HG03064 (cell line): Measurements from ENCODE around the gene TIAM1.
"Not testable (repeated sequence)": the region's sequence is repeated elsewhere in the genome, so short reads cannot be mapped to it uniquely, and the experiment has no call there.

ENCODE experiments used
- ATAC-seq: cut with Tn5 transposase; IDR thresholded peaks from one replicate; pipeline ENCODE4 v1.9.1; 2021; ENCODE audit warnings: low read depth; ENCODE audit not compliant: unreplicated experiment

TIAM1 gene

GRCh38 chr21:31260790-31261189 lies 83.3 kb downstream of the TIAM1 start:
- no peak for ATAC-seq

GRCh38 chr21:31258073-31258472 lies 86.0 kb downstream of the TIAM1 start:
- no peak for ATAC-seq

GRCh38 chr21:31257265-31257664 lies 86.8 kb downstream of the TIAM1 start:
- ATAC-seq = no peak

- ATAC-seq = no peak
These were observed 88.2 kb downstream of the TIAM1 start for GRCh38 chr21:31255896-31256295.

- ATAC-seq = no peak
These were observed 89.0 kb downstream of the TIAM1 start for GRCh38 chr21:31255036-31255435.

- no peak for ATAC-seq
These were observed 89.9 kb downstream of the TIAM1 start for GRCh38 chr21:31254131-31254530.

GRCh38 chr21:31253684-31254083 lies 90.4 kb downstream of the TIAM1 start:
- ATAC-seq = no peak

- no peak for ATAC-seq
These were observed 91.5 kb downstream of the TIAM1 start for GRCh38 chr21:31252611-31253010.

GRCh38 chr21:31252091-31252490 lies 92.0 kb downstream of the TIAM1 start:
- no peak for ATAC-seq

GRCh38 chr21:31251686-31252085 lies 92.4 kb downstream of the TIAM1 start:
- ATAC-seq = no peak

GRCh38 chr21:31248598-31248997 lies 95.5 kb downstream of the TIAM1 start:
- ATAC-seq = no peak

- ATAC-seq = no peak
These were observed 100.5 kb downstream of the TIAM1 start for GRCh38 chr21:31243611-31244010.

GRCh38 chr21:31236528-31236927 lies 107.5 kb downstream of the TIAM1 start:
- ATAC-seq = no peak

- ATAC-seq = no peak
These were observed 108.2 kb downstream of the TIAM1 start for GRCh38 chr21:31235671-31236450.

- no peak for ATAC-seq
These were observed 109.1 kb downstream of the TIAM1 start for GRCh38 chr21:31234936-31235335.

- ATAC-seq = no peak
These were observed 110.3 kb downstream of the TIAM1 start for GRCh38 chr21:31233711-31234110.

- ATAC-seq = no peak
These were observed 111.7 kb downstream of the TIAM1 start for GRCh38 chr21:31232344-31232743.

- no peak for ATAC-seq
These were observed 113.1 kb downstream of the TIAM1 start for GRCh38 chr21:31230937-31231336.

GRCh38 chr21:31228723-31229122 lies 115.3 kb downstream of the TIAM1 start:
- ATAC-seq = not testable (repeated sequence)

- no peak for ATAC-seq
These were observed 118.3 kb downstream of the TIAM1 start for GRCh38 chr21:31225713-31226112.

GRCh38 chr21:31222142-31222541 lies 121.9 kb downstream of the TIAM1 start:
- no peak for ATAC-seq

- no peak for ATAC-seq
These were observed 123.0 kb downstream of the TIAM1 start for GRCh38 chr21:31221043-31221442.

GRCh38 chr21:31220575-31220974 lies 123.5 kb downstream of the TIAM1 start:
- ATAC-seq = no peak
